HCT116 (cell line): Measurements from ENCODE around the gene SPRED2. TPM values are rescaled to one million over a fixed set of nuclear protein-coding genes. Genes with fewer than 3 reads are reported as not detected.

Source experiments
- ATAC-seq: fragments of 200-7000 bp; cut with Tn5 transposase; 2 replicates; pipeline ENCODE4 v1.9.1; 2020; ENCODE audit warnings: mild to moderate bottlenecking, moderate library complexity
- BruUV-seq: library from RNA; stranded (reverse); fragments of 400-500 nt; replicated peaks from 2 replicates; lab custom pipeline; 2021; lab: Mats Ljungman, UMichigan
- CTCF ChIA-PET: fragments of 300-600 bp; sonication (Branson Sonifier 250); formaldehyde crosslinking; loops from one replicate; lab custom pipeline; 2021; ENCODE audit warnings: antibody characterized with exemption; lab: Charles Lee
- POLR2A ChIA-PET: fragments of 300-600, 350-600 bp; sonication (Branson Sonifier 250); formaldehyde crosslinking; loops from one replicate; lab custom pipeline; 2021; ENCODE audit warnings: antibody characterized with exemption; lab: Charles Lee
- RAD21 ChIA-PET, 2 experiments: fragments of 300-600 bp; sonication (Branson Sonifier 250); formaldehyde crosslinking; loops; one replicate each; lab custom pipeline; 2023; ENCODE audit warnings: low total read pairs in 2 of 2; ENCODE audit not compliant: uncharacterized antibody in 2 of 2, unreplicated experiment in 2 of 2, low non-redundant PET in 1 of 2; lab: Charles Lee
- DNase-seq: peaks from one replicate; pipeline ENCODE4 v3.0.0-alpha.2; 2010; ENCODE audit warnings: low read depth, low spot score
- H2AFZ ChIP-seq: fragments of 200-600 bp; shearing (Covaris generic), sonication (generic); 2 replicates; pipeline ENCODE4 v1.6.1; 2017; ENCODE audit warnings: low read depth, mixed run types, mixed read lengths, antibody characterized with exemption, low read length; ENCODE audit not compliant: poor library complexity, severe bottlenecking
- H3K27ac ChIP-seq: 2 replicates; pipeline ENCODE4 v1.5.1; 2012; ENCODE audit warnings: low read depth, low read length
- H3K27me3 ChIP-seq: fragments of 200-600 bp; sonication (generic); 2 replicates; pipeline ENCODE4 v1.6.1; 2016; ENCODE audit warnings: mixed run types, low read length, mixed read lengths; ENCODE audit not compliant: insufficient read depth
- H3K36me3 ChIP-seq, 2 experiments: fragments of 200-500 bp in 1 of 2; fragments of 200-600 bp in 1 of 2; sonication (Bioruptor generic) in 1 of 2; sonication (generic) in 1 of 2; 2 replicates each; pipeline versions ENCODE4 v1.5.1 to v1.6.1; 2014 to 2016; ENCODE audit warnings: low read length in 2 of 2, inconsistent platforms in 1 of 2, mixed read lengths in 1 of 2, mixed run types in 1 of 2; ENCODE audit not compliant: insufficient read depth in 2 of 2, control insufficient read depth in 1 of 2
- H3K4me1 ChIP-seq, 2 experiments: fragments of 200-600 bp in 1 of 2; sonication (generic) in 1 of 2; 2 replicates each; pipeline versions ENCODE4 v1.5.1 to v1.6.1; 2012 to 2017; ENCODE audit warnings: low read length in 2 of 2, inconsistent platforms in 1 of 2, mild to moderate bottlenecking in 1 of 2, mixed read lengths in 1 of 2, mixed run types in 1 of 2, moderate library complexity in 1 of 2; ENCODE audit not compliant: insufficient read depth in 2 of 2, control insufficient read depth in 1 of 2
- H3K4me2 ChIP-seq: fragments of 200-600 bp; sonication (generic); 2 replicates; pipeline ENCODE4 v1.6.1; 2017; ENCODE audit warnings: mixed run types, low read length, mixed read lengths
- H3K4me3 ChIP-seq, 2 experiments: fragments of 200-600 bp in 1 of 2; sonication (generic) in 1 of 2; replicated peaks in 1 of 2; 2 replicates each; pipeline ENCODE4 v1.5.1; 2011 to 2016; ENCODE audit warnings: low read length in 2 of 2, control low read depth in 1 of 2, low read depth in 1 of 2, mild to moderate bottlenecking in 1 of 2, mixed read lengths in 1 of 2, mixed run types in 1 of 2
- H3K79me2 ChIP-seq: fragments of 200-600 bp; sonication (generic); 2 replicates; pipeline ENCODE4 v1.6.1; 2017; ENCODE audit warnings: mild to moderate bottlenecking, mixed run types, low read length, moderate library complexity, mixed read lengths; ENCODE audit not compliant: insufficient read depth
- H3K9ac ChIP-seq: fragments of 200-600 bp; sonication (generic); 2 replicates; pipeline ENCODE4 v1.6.1; 2016; ENCODE audit warnings: low read length, mixed read lengths
- H3K9me2 ChIP-seq: fragments of 200-600 bp; sonication (generic), shearing (Covaris generic); 2 replicates; pipeline ENCODE4 v1.6.1; 2017; ENCODE audit warnings: mixed run types, mild to moderate bottlenecking, moderate library complexity; ENCODE audit not compliant: insufficient read depth
- H3K9me3 ChIP-seq, 2 experiments: fragments of 200-500 bp in 1 of 2; fragments of 200-600 bp in 1 of 2; sonication (Bioruptor generic) in 1 of 2; sonication (generic) in 1 of 2; 2 replicates each; pipeline ENCODE4 v1.6.1; 2014 to 2017; ENCODE audit warnings: low read length in 2 of 2, mixed read lengths in 2 of 2, inconsistent platforms in 1 of 2, low read depth in 1 of 2, mild to moderate bottlenecking in 1 of 2, mixed run types in 1 of 2, moderate library complexity in 1 of 2; ENCODE audit not compliant: control insufficient read depth in 1 of 2, insufficient read depth in 1 of 2
- H4K20me1 ChIP-seq: fragments of 200-600 bp; sonication (generic), shearing (Covaris generic); 2 replicates; pipeline ENCODE4 v1.6.1; 2017; ENCODE audit warnings: mixed run types, mild to moderate bottlenecking, moderate library complexity; ENCODE audit not compliant: insufficient read depth
- ATF3 ChIP-seq: IDR thresholded peaks from 2 replicates; pipeline ENCODE4 v1.6.1; 2012
- CEBPB ChIP-seq: IDR thresholded peaks from 2 replicates; pipeline ENCODE4 v1.6.1; 2012; ENCODE audit warnings: low read depth
- EGR1 ChIP-seq: IDR thresholded peaks from 2 replicates; pipeline ENCODE4 v1.6.1; 2012; ENCODE audit warnings: low read depth
- ELF1 ChIP-seq: IDR thresholded peaks from 2 replicates; pipeline ENCODE4 v1.6.1; 2012; ENCODE audit warnings: low read depth, borderline replicate concordance
- EZH2 ChIP-seq: fragments of 200-600 bp; sonication (generic); IDR thresholded peaks from 2 replicates; pipeline ENCODE4 v1.6.1; 2017; ENCODE audit warnings: antibody characterized with exemption, mixed run types
- EZH2phosphoT487 ChIP-seq: fragments of 200-600 bp; IDR thresholded peaks from 2 replicates; pipeline ENCODE4 v1.6.1; 2018; ENCODE audit warnings: antibody characterized with exemption, borderline replicate concordance
- JUND ChIP-seq: IDR thresholded peaks from 2 replicates; pipeline ENCODE4 v1.6.1; 2012
- MAX ChIP-seq: IDR thresholded peaks from 2 replicates; pipeline ENCODE4 v1.6.1; 2012
- POLR2A ChIP-seq: IDR thresholded peaks from 2 replicates; pipeline ENCODE4 v1.7.0; 2011; ENCODE audit warnings: borderline replicate concordance; ENCODE audit not compliant: insufficient read depth, insufficient read length; ENCODE audit errors: extremely low read depth
- POLR2AphosphoS5 ChIP-seq: IDR thresholded peaks from 2 replicates; pipeline ENCODE4 v1.6.1; 2011; ENCODE audit warnings: mild to moderate bottlenecking, low read depth, low read length, moderate library complexity
- RAD21 ChIP-seq: IDR thresholded peaks from 2 replicates; pipeline ENCODE4 v1.6.1; 2012; ENCODE audit warnings: low read depth, mild to moderate bottlenecking
- SIN3A ChIP-seq: IDR thresholded peaks from 2 replicates; pipeline ENCODE4 v1.6.1; 2012; ENCODE audit warnings: low read depth
- SP1 ChIP-seq: IDR thresholded peaks from 2 replicates; pipeline ENCODE4 v1.6.1; 2012; ENCODE audit warnings: low read depth
- SRF ChIP-seq: IDR thresholded peaks from 2 replicates; pipeline ENCODE4 v1.6.1; 2012; ENCODE audit warnings: low read depth
- TCF7L2 ChIP-seq: IDR thresholded peaks from 2 replicates; pipeline ENCODE4 v1.7.0; 2011; ENCODE audit warnings: borderline replicate concordance, inconsistent platforms; ENCODE audit not compliant: insufficient read depth, insufficient read length; ENCODE audit errors: extremely low read depth
- YY1 ChIP-seq: IDR thresholded peaks from 2 replicates; pipeline ENCODE4 v1.6.1; 2011; ENCODE audit warnings: low read length, low read depth, moderate library complexity, mild to moderate bottlenecking; ENCODE audit not compliant: insufficient replicate concordance; ENCODE audit errors: extremely low read depth
- ZBTB33 ChIP-seq: IDR thresholded peaks from 2 replicates; pipeline ENCODE4 v1.6.1; 2011; ENCODE audit warnings: mild to moderate bottlenecking, low read length, moderate library complexity; ENCODE audit not compliant: insufficient replicate concordance; ENCODE audit errors: extremely low read depth
- ZFX ChIP-seq: fragments of 450-650 bp; IDR thresholded peaks from 2 replicates; pipeline ENCODE4 v1.6.1; 2017
- ZNF274 ChIP-seq: fragments of 200-500 bp; sonication (Bioruptor generic); IDR thresholded peaks from 2 replicates; pipeline ENCODE4 v1.6.1; 2014; ENCODE audit warnings: mild to moderate bottlenecking, low read depth, low read length, inconsistent platforms
- intact Hi-C: fragments of 100-400 bp; cut with micrococcal nuclease; formaldehyde crosslinking; loops from 2 replicates; pipeline ENCODE4 v1.10.0; 2022
- total RNA-seq: library from RNA; stranded (reverse); gene quantifications from one replicate; pipeline ENCODE4 v1.2.1, GENCODE V29; 2021; ENCODE audit not compliant: unreplicated experiment

Gene SPRED2
- total RNA-seq, 1 experiment from 2014 or later, result 62.6 TPM

GRCh38 chr2:65416945-65417344 is 15.5 kb downstream of the SPRED2 start:
- Histone ChIP-seq H2AFZ (no peak overlapping the region), H3K4me1 (peaks cover 47 to 57% of the 10 kb centered on the region in 2 experiments), H3K4me3 (no peak overlapping the region), H3K9me2 (no peaks in the 10 kb centered on the region), H3K27ac (no peak overlapping the region; the same call in 1 of the 2 replicates), H3K4me2 (peak overlapping the region; percentile 31; the same call in 1 of the 2 replicates), H3K36me3 (no peaks in the 10 kb centered on the region), H3K27me3 (no peaks in the 10 kb centered on the region), H3K9ac (no peak overlapping the region), H3K9me3 (no peaks in the 10 kb centered on the region), H3K79me2 (peaks cover 100% of the 10 kb centered on the region), H4K20me1 (0 out of 2 replicates have a peak, but pooled peaks cover 7% of the 10 kb centered on the region)
- BruUV-seq, result no TSS peak
- CTCF ChIA-PET, result no interaction called here
- RAD21 ChIA-PET, result no interaction called here
- DNase-seq (no peak), ATAC-seq (peak; percentile 26; the same call in 1 of the 2 replicates)
- no peak for TF ChIP-seq ELF1
- peak; percentile 48 for TF ChIP-seq TCF7L2
- TF ChIP-seq JUND, result no peak
- POLR2A ChIA-PET, result interaction anchor here (1.3 kb wide), 1 partner anchor 15 kb away, joined by 8 read pairs; the partner anchor contains the start of gene SPRED2
- intact Hi-C loops, result no loop called here

GRCh38 chr2:65416321-65416720 is 16.1 kb downstream of the SPRED2 start:
- Histone ChIP-seq H2AFZ (no peak overlapping the region), H3K4me1 (peaks cover 47 to 57% of the 10 kb centered on the region in 2 experiments), H3K4me2 (no peak overlapping the region), H3K79me2 (peaks cover 98% of the 10 kb centered on the region), H3K9me3 (no peaks in the 10 kb centered on the region), H4K20me1 (0 out of 2 replicates have a peak, but pooled peaks cover 7% of the 10 kb centered on the region), H3K9ac (no peak overlapping the region), H3K36me3 (no peaks in the 10 kb centered on the region), H3K4me3 (no peak overlapping the region)
- DNase-seq (no peak), ATAC-seq (no peak)
- intact Hi-C loops, result no loop called here
- TF ChIP-seq ZFX (no peak), ATF3 (no peak), JUND (no peak), POLR2AphosphoS5 (no peak), POLR2A (no peak), RAD21 (no peak), EZH2phosphoT487 (no peak), ZNF274 (no peak), EZH2 (no peak), SP1 (no peak), YY1 (no peak), SIN3A (no peak), ZBTB33 (no peak), CEBPB (no peak), ELF1 (no peak), SRF (no peak), TCF7L2 (no peak), MAX (no peak), EGR1 (no peak)
- TF ChIP-seq, all 23 proteins: peak for 0
- Histone ChIP-seq H3K27ac (no peak overlapping the region), H3K27me3 (no peaks in the 10 kb centered on the region), H3K9me2 (no peaks in the 10 kb centered on the region)
- ChIA-PET CTCF (no interaction called here), RAD21 (no interaction called here), POLR2A (no interaction called here)
- BruUV-seq, result no TSS peak
